Cardiac septum (tissue), 1 donor: ENCODE results near the gene ZIC5. TPM values are rescaled to one million over a fixed set of nuclear protein-coding genes. Genes with fewer than 3 reads are reported as not detected.

Experiments used
- DNase-seq: peaks from one replicate; pipeline ENCODE4 v3.0.0-alpha.2; 2020; ENCODE audit warnings: low spot score
- intact Hi-C: fragments of 100-400 bp; cut with DNase I; formaldehyde crosslinking; loops from one replicate; pipeline ENCODE4 v1.14.0; 2022
- total RNA-seq: library from RNA; stranded (reverse); fragmentation: NEBNext Ultra II Directional; extraction: Animal tissue kit (Norgen Biotek cat#: 25700); gene quantifications from one replicate; pipeline ENCODE4 v1.2.1, GENCODE V29; 2021
- donor health status: DM: no; HTN: no; CAD: no.

Gene ZIC5
- total RNA-seq, 1 donor from 2014 or later: 0.05 TPM

GRCh38 chr13:99988529-99989275 lies 17.1 kb upstream of the ZIC5 start:
- intact Hi-C loops: loop anchor here (10.0 kb wide), 1 partner anchor 526 kb away; no protein-coding TSS in a partner anchor
- no peak for DNase-seq

- intact Hi-C loops: loop anchor here (10.0 kb wide), 1 partner anchor 527 kb away; no protein-coding TSS in a partner anchor
- no peak for DNase-seq
Observed at GRCh38 chr13:99987154-99988019, 15.8 kb upstream of the ZIC5 start.

GRCh38 chr13:99986741-99987140 lies 15.2 kb upstream of the ZIC5 start:
- intact Hi-C loops: loop anchor here (10.0 kb wide), 1 partner anchor 528 kb away; no protein-coding TSS in a partner anchor
- no peak for DNase-seq

GRCh38 chr13:99985886-99986527 lies 14.4 kb upstream of the ZIC5 start:
- intact Hi-C loops: loop anchor here (10.0 kb wide), 1 partner anchor 529 kb away; no protein-coding TSS in a partner anchor
- no peak for DNase-seq

- DNase-seq: no peak
- intact Hi-C loops: loop anchor here (10.0 kb wide), 1 partner anchor 529 kb away; no protein-coding TSS in a partner anchor
Observed at GRCh38 chr13:99985241-99985874, 13.8 kb upstream of the ZIC5 start.

GRCh38 chr13:99984461-99985240 lies 13.1 kb upstream of the ZIC5 start:
- intact Hi-C loops: loop anchor here (5.0 to 10.0 kb wide), 2 partner anchors 327 to 530 kb away; no protein-coding TSS in a partner anchor
- no peak for DNase-seq

GRCh38 chr13:99983499-99984401 lies 12.2 kb upstream of the ZIC5 start:
- DNase-seq: no peak
- intact Hi-C loops: loop anchor here (5.0 to 10.0 kb wide), 2 partner anchors 326 to 531 kb away; no protein-coding TSS in a partner anchor

GRCh38 chr13:99982731-99983498 lies 11.3 kb upstream of the ZIC5 start:
- intact Hi-C loops: loop anchor here (5.0 to 10.0 kb wide), 2 partner anchors 326 to 532 kb away; no protein-coding TSS in a partner anchor
- DNase-seq: no peak

- intact Hi-C loops: loop anchor here (5.0 to 10.0 kb wide), 2 partner anchors 325 to 533 kb away; no protein-coding TSS in a partner anchor
Observed at GRCh38 chr13:99982036-99982730, 10.6 kb upstream of the ZIC5 start.

GRCh38 chr13:99981735-99982035 lies 10.1 kb upstream of the ZIC5 start, which contains the start of gene ZIC2:
Gene ZIC2, plus strand, starts transcription at chr13:99981784. Its CDS starts 281 bp downstream, at chr13:99982065.
- no peak for DNase-seq
- intact Hi-C loops: loop anchor here (5.0 to 10.0 kb wide), 2 partner anchors 324 to 533 kb away; no protein-coding TSS in a partner anchor

More at GRCh38 chr13:99982036-99982730, 10.6 kb upstream of the ZIC5 start:
- DNase-seq: no peak

- intact Hi-C loops: loop anchor here (5.0 to 10.0 kb wide), 2 partner anchors 324 to 534 kb away; no protein-coding TSS in a partner anchor
- no peak for DNase-seq
Observed at GRCh38 chr13:99980824-99981734, 9.5 kb upstream of the ZIC5 start.

- no peak for DNase-seq
- intact Hi-C loops: loop anchor here (5.0 to 10.0 kb wide), 2 partner anchors 323 to 534 kb away; no protein-coding TSS in a partner anchor
Observed at GRCh38 chr13:99980201-99980823, 8.7 kb upstream of the ZIC5 start.

- DNase-seq: no peak
- intact Hi-C loops: loop anchor here (5.0 to 10.0 kb wide), 2 partner anchors 322 to 535 kb away; no protein-coding TSS in a partner anchor
Observed at GRCh38 chr13:99979453-99980200, 8.1 kb upstream of the ZIC5 start.
